RPMI7951 (cell line): Measurements from ENCODE around the gene KLRG1. TPM values are rescaled to one million over a fixed set of nuclear protein-coding genes. Genes with fewer than 3 reads are reported as not detected.

Experiments used
- DNase-seq: peaks from one replicate; pipeline ENCODE4 v3.0.0-alpha.2; 2012; ENCODE audit warnings: low read depth
- total RNA-seq: library from RNA; depleted of rRNA; stranded (reverse); fragments of >200 nt; shearing (Covaris generic); gene quantifications from 2 replicates; pipeline ENCODE4 v1.2.3, GENCODE V29; 2014; rRNA removed

Gene KLRG1
- total RNA-seq = 1.4 and 2.0 TPM in 2 replicates

DNA sequence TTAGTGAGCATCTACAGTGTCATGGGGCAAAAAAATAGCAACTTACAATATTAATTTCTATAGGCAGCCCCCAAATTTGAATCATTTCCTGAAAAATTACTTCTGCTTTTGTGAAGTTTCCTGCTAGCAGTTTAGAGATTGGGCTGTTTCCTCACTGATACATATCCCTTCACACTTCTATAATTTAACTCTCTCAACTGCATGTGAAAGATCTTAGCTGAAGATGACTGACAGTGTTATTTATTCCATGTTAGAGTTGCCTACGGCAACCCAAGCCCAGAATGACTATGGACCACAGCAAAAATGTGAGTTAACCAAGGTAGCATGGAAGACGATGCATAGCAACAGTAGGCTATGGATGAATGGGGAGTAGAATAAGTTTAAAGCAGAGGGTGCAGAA, at the start of gene KLRG1:
Gene KLRG1 (plus strand): TSS at position 134 of the 400 bp plus-strand sequence. CDS start 90 bp downstream, at position 224.
- DNase-seq = no peak

DNA sequence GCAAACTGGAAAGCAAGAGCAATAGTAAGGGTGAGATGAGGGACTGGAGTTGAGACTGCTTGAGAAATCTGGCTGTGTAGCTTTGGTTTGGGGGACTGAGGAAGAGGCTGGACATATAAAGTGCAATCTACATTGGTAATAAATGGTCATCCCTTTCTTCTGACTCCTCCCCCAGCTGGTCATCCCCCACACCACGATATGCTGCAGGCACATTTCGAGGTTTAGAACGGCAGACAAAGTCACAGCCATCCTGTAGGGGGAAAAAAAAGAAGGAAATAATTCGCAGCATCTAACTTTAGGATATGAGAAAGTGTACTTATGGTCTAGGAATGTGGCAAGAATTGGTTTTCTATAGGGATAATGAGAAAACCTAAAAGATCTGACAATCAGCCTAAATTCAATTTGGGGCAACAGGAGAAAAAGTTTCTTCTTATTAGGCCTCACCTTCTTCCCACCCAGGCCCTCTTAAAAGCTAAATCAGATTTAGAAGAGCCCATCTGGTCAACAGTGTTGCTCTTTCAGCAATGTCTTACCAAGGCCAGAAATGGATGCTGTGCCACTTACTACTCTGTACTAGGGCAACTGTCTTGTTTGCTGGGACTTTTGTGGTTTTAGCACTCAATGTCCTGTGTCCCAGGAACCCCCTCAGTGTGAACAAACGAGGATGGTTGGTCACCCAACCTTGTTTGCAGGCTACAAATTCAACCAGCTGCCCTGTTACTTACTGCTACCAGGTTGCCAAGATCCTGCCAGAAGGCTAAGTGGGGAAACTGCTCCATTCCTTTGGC, 47.5 kb upstream of the KLRG1 start:
- DNase-seq = peak; percentile 19

DNA sequence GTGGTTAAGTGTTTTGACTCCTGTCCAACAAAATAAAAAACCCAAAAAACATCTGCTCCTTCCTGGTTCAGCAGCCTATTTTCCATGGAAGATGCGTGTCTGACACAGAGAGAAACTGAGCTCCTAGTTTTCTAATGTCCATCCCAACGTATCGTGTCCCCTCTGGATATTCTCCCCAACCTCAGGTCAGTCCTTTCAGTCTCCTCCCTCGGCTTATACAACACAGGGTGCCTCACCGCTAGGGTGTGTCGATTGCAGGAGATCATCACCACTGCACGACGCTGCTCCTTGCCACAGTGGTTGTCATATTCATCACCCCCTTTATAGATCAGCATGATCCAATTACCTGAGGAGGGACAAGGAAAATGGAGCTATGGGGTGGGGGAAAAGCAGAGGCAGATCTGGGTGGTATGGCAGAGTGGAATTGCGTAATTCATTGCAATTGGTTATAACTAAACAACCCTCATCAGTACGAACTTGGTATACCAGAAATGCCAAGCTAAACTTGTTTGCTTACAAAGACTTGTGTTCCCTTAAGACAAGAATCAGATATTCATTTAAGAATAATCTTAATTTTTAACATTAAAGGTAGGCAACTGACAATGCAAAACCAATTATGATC, 45.7 kb upstream of the KLRG1 start:
- DNase-seq = no peak

DNA sequence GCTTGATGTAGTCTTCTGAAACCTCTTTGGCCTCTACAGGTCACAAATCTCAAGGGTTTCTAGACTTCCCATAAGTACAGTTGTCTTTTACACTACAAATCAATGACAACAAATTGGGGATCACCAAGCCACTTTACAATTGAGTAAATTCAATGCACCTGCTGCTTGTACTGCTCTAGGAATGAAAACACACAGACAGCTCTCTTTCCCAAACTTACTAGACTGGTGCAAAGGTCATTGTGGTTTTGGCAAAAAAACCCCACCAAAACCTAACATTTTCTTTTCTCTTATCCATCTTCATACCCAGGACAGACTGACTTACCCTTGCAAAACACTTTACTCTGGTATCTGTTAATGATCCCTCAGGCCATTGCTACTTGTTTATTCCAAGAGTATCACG, 42.6 kb upstream of the KLRG1 start:
- DNase-seq = no peak

DNA sequence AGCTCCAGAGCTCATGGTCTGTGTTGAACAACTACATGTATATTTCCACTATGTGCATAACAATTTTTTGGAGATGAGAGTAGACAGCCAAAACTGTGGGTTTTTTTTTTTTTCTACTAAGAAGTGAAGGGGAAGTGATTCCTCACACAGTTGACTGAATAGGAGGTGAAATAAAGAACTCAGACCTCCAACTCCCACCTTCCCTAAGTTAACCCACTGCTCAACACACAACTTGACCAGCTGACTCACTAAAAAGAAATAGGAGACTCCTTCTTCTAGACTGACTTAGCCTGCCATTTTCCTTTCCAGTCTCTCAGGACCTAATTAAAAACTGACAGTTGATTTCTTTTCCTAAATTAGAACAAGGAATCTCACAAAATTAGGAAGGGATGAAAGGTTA, 41.6 kb upstream of the KLRG1 start:
- DNase-seq = no peak

DNA sequence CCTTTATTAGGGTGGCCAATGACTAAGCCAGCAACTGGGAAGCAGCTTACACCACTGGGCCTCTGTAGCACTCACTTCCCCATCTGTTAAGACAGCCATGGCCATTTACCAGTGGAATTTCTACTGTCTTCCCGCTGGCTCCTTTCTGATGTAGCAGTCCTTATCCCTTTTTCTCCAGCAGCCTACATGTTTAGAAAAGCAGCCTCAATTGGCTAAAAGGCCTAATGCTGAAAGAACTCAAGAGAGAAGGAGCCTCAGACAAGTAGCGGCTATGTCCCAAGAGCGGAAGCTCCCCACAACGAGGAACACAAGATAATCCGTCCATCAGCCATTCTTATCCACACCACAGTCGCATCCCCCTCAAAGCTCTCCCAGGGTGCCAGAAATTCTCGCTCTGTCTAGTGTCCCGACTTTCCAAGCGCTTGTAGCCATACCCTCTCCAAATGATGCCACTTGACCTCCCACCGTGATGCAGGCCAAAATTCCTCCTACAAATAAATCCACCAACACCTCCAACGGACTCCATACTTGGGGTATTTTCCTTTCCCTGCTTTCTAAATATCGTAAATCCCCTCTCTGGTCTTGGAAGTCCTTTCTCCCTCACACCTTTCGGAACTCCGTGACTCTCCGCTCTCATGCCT, 40.5 kb upstream of the KLRG1 start:
- DNase-seq = peak; percentile 25

DNA sequence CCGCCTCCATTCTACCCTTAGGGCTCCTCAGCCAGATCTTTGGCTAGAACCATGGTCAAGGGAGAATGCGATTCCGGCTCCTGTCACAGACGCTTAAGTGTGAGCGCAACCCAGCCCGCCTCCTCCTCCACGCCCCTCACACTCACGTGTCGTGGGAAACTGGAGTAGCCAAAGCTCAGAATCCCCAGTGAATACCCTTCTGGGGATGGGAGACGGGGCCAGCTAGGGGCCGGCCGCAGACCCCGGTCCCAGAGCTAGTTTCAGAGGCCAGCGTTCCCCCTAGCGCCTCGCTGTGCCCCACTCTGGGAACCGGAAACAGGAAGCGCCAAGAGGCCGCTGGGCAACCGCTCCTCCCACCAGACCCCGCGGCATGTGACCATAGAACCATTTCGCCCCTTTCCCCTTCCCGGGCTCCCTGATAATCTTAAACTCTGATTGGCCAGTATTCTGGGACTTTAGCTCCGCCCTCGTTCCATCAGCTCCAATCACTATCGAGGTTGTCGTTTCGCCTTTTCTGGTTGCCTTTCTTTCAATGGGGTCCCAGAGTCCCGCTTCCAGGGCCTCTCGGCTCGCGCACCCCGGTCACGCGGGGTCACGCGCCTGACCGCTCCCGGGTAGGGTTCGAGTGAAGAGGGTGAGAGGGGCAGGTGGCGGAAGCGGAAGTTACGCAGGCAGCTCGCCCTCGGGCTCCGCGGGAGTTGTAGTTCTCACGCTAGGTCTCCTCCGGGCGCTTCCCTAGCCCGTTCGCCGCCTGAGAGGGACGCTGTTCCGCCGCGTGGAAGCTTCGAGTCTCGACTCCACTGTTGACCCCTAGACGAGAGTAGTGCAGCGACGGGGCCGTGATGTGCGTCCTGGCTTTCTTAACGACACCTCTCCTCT, 39.8 kb upstream of the KLRG1 start, which contains the start of gene M6PR:
Gene M6PR (minus strand): TSS at position 304 of the 879 bp plus-strand sequence. CDS start 3,241 bp downstream, outside the sequence.
- DNase-seq = peak; percentile 93

DNA sequence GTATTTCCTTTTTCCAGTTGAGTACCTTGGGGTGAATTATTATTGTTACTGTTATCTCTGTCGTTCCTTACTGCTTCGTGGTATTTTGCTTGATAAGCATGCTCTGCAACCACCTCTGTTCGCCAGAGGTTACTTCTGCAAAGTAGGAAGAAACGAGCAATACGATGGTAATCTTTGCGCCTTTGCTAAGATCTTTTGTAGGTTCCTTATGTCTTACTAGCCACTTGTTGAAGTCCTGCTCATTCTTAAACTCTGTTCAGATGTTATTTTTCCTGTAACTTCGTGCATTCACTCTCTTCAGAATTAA, 39.2 kb upstream of the KLRG1 start:
- no peak for DNase-seq

DNA sequence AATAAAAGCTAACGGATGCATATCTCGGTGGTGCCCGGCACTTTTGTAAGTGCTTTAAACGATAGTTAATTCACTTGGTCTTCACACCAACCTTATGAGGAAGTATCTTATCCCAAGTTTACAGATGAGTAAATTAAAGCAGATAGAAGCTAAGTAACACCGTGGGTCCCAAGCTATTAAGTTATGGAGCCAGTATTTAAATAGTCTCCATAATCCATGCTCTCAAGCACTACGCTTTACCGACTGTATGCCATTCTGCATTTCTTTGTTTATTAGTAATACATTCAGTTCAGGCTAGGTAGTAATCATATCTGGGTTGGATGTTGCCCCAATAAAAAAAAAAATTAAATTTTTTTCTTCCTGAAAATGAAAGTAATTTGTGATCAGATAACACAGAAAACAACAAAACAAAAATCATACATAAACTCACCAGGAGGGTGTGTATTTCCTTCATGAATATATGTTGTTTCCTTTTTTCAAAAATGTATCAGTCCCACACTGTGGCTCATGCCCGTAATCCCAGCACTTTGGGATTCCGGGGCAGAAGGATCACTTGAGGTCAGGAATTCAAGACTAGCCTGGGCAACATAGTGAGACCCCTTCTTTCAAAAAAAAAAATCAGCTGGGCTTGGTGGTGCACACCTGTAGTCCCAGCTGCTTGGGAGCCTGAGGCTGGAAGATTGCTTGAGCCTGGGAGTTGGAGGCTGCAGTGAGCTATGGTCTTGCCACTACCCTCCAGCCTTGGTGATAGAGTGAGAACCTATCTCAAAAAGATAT, 38.5 kb upstream of the KLRG1 start:
- no peak for DNase-seq

DNA sequence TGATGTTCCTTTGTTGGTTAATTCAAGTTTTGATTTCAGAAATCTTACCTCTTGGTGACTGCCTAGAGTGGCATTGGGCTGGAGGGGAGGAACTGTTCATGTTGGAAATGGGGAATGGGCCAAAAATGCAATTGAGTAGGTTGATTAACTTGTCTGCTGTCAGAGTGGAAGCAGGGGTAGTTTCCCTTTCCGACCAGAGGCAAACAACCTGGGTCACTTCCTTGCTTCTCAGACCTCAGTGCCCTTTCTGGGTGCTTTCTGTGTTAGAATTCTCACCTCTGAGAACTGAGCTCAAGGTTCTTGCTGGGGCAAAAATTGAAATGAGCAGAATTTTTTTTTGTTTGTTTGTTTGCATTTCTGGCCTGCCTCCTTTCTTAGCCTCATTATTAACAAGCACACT, 37.6 kb upstream of the KLRG1 start:
- DNase-seq = no peak

DNA sequence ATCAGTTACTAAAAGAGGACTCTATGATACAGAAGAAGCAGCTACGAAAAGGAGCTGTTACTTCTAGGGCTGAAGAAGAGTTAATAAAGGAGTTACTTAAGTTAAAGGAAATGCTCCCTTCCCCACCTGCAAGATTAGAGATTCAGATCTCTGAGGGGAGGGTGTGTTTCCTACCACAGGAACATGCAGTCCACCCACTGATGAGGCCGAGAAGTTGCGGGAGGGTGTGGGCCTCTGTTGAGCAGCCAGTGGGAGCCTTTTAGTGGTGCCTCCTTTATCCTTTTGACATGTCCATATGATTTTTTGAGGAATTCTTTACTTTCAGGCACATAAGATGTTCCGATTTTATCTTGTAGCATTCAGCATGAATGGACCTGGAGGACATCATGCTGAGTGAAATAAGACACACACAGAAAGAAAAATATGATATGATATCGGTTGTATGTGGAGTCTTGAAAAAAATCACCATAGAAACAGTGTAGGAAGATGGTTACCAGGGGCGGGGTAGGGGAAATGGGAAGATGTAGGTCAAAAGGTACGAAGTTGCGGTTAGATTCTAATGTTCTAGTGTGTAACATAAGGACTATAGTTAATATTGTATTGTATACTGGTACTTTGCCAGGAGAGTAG, 35.5 kb upstream of the KLRG1 start:
- DNase-seq = no peak

DNA sequence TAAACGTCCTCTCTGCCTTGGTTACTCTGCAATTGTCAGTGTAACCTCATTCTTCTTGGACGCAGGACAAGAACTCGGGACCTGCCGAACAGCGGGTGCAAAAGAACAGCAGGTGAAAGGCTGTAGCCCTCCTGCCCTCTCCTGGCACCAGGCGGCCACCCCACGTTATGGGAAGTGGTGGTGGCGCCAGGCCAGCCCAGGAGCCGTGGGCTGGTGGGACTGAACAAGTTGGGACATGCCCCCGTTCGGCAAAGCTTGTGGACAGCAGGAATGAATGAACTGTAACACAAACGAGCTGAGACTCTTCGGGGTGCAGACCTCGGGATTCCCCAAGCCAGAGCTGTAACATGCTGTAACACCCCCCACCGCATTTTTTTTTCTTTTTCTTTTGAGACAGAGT, 33.3 kb upstream of the KLRG1 start:
- no peak for DNase-seq

DNA sequence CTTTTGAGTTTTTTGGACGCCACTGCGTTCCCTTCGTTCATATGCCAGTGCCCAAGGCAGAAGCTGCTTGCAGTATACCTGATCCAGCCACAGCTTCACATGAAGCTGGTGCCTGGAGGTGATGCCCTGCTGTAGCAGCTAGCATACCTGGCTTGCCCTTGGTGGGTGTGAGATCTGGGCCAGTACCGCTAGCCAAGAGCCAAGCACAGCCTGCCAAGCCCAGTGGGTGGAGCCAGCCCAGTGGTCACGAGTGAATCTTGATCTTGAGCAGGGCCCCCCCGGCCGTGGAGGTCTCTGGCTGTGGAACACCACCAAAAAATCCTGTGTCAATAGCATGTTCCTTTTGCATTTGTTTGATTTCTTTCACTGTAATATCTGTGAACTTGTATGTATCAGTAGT, 32.6 kb upstream of the KLRG1 start:
- no peak for DNase-seq

DNA sequence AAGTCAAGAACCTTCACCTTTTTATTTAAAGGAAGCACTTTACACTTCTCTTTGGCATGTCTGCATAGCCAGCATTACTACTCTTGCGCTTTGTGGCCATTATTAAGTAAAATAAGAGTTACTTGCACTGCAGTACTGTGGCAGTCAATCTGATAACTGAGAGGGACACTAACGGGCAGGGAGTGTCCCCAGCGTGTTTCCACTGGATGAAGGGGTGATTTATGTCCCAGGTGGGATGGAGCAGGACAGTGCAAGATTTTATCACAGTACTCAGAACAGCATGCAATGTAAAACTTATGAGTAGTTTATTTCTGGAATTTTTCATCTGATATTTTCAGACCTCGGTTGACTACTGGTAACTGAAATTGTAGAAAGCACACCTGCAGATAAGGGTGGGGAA, 31.8 kb upstream of the KLRG1 start:
- no peak for DNase-seq

DNA sequence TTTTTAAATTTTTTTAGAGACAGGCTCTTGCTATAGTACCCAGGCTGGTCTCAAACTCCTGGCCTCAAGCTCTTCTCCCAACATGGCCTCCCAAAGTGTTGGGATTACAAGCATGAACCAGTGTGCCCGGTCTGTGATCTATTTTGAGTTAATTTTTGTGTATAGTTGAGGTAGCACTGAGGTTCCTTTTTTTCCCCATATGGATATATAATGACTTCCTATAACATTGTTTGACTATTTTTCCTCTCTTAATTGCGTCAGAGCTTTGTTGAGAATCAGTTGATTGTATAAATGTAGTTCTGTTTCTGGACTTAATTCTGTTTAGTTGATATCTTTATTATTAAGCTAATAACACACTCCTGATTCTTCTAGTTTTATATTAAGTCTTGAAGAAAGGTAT, 31.3 kb upstream of the KLRG1 start:
- DNase-seq = no peak

DNA sequence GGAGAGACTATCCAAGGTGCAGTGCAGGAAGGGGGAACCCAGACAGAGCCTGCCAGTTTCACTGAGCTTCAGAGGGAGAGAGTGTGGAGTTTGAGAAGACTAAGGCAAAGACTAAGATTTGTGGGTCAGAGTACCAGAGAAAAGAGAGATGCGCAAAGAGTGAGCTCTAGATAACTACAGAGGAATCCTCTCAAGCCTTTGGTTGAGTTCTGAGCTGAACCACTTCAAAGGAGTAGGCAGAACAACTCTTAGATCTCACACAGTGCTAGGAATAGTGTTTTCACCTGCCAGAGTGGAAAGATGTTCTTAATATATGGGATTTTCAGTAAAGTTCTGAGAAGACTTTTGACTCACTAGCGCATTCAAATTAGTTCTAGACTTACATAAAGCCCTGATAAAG, 29.2 kb upstream of the KLRG1 start:
- DNase-seq = no peak

DNA sequence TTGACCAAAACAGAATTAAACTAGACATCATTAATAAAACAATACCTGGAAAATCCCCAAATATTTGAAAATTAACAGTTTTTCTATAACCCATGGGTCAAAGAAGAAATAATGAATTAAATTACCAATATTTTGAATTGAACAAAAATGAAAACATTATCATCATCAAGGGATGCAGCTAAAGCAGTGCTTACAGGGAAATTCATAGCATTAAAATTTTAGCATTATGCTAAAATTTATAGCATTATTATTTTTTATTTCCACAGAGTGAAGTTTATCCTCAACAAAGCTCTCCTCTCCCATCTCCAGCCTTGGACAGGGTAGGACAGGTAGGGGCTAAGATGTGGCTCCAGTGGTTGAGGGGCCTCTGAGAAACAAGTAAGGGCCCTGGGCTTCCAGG, 20.6 kb upstream of the KLRG1 start:
- DNase-seq = no peak

DNA sequence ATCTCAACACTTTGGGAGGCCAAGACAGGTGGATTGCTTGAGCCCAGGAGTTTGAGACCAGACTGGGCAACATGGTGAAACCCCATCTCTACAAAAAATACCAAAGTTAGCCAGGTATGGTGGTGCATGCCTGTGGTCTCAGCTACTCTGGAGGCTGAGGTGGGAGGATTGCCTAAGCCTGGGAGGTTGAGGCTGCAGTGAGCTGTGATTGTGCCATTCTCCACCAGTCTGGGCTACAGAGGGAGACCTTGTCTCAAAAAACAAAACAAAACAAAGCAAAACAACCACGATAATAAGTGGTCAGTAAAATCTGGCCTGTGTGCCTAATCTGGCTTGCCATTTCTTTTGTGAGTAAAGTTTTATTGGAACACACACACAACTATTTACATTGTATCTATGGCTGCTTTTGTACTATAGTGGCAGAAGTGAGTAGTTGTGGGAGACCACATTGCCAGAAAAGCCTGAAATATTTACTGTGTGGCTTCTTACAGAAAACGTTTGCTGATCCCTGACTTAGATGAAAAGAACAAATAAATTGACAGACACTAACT, 19.4 kb upstream of the KLRG1 start:
- DNase-seq = no peak

DNA sequence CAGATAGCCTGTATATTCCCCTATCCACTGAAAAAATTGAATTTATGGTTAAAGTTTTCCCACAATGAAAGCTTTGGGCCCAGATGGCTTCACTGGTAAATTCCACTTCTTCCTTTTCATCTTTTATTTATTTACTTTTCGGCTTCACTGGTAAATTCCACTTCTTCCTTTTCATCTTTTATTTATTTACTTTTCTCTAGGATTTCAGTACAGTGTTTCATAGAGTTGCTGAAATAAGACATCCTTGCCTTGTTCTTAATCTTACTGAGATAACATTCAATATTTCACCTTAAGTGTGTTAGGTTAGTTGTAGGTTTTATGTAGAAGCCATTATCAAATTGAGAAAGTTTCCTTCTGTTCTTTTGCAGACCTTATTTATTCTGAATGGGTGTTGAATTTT, 18.9 kb upstream of the KLRG1 start:
- DNase-seq = no peak

DNA sequence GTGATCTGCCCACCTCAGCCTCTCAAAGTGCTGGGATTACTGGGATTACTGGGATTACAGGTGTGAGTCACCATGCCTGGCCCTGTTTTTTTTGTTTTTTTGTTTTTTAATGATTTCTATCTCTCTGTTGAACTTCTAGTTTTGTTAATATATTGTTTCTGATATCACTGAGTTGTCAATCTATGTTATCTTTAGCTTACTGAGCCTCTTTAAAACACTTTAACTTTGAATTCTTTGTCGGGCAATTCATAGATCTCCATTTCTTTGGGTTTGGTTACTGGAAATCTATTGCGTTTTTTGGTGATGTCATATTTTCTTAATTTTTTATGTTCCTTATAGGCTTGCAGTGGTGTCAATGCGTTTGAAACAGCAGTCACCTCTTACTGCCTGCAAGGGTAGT, 9.2 kb upstream of the KLRG1 start:
- no peak for DNase-seq
